Stimulated activated CD4-positive, alpha-beta T cell treated with anti-CD3 and anti-CD28 coated beads, Interleukin-12 subunit alpha, Interleukin-12 subunit beta, amount 100 ng/mL, for 48 hours (primary cell): Measurements from ENCODE around the gene UNC5C.

ENCODE experiments used
- DNase-seq, 3 donors: peaks; one replicate each; pipeline ENCODE4 v3.0.0-alpha.2; 2020; ENCODE audit warnings: low read depth in 2 of 3, low spot score in 1 of 3

The UNC5C gene

GRCh38 chr4:95522682-95523530 is 25.9 kb downstream of the UNC5C start:
- no peak for DNase-seq

GRCh38 chr4:95517576-95518345 is 31.0 kb downstream of the UNC5C start:
- no peak for DNase-seq

- DNase-seq = no peak
Measured at GRCh38 chr4:95516528-95517017, 32.2 kb downstream of the UNC5C start.

- DNase-seq = no peak
Measured at GRCh38 chr4:95515589-95515988, 33.2 kb downstream of the UNC5C start.

- no peak for DNase-seq
Measured at GRCh38 chr4:95513022-95513421, 35.8 kb downstream of the UNC5C start.

GRCh38 chr4:95511477-95511876 is 37.3 kb downstream of the UNC5C start:
- DNase-seq = no peak

- DNase-seq = no peak
Measured at GRCh38 chr4:95510877-95511276, 37.9 kb downstream of the UNC5C start.

- no peak for DNase-seq
Measured at GRCh38 chr4:95510145-95510544, 38.6 kb downstream of the UNC5C start.

- DNase-seq = no peak
Measured at GRCh38 chr4:95508421-95508820, 40.4 kb downstream of the UNC5C start.

- DNase-seq = no peak
Measured at GRCh38 chr4:95507561-95507960, 41.2 kb downstream of the UNC5C start.

GRCh38 chr4:95507147-95507546 is 41.6 kb downstream of the UNC5C start:
- no peak for DNase-seq

- DNase-seq = no peak
Measured at GRCh38 chr4:95506264-95506663, 42.5 kb downstream of the UNC5C start.

GRCh38 chr4:95505799-95506198 is 43.0 kb downstream of the UNC5C start:
- DNase-seq = no peak

- no peak for DNase-seq
Measured at GRCh38 chr4:95505151-95505550, 43.6 kb downstream of the UNC5C start.

- no peak for DNase-seq
Measured at GRCh38 chr4:95504501-95504900, 44.3 kb downstream of the UNC5C start.

GRCh38 chr4:95500361-95500760 is 48.4 kb downstream of the UNC5C start:
- no peak for DNase-seq

GRCh38 chr4:95499291-95499696 is 49.5 kb downstream of the UNC5C start:
- DNase-seq = no peak

- no peak for DNase-seq
Measured at GRCh38 chr4:95494186-95494585, 54.6 kb downstream of the UNC5C start.

- no peak for DNase-seq
Measured at GRCh38 chr4:95478679-95479078, 70.1 kb downstream of the UNC5C start.

- DNase-seq = no peak
Measured at GRCh38 chr4:95476121-95476520, 72.7 kb downstream of the UNC5C start.

- no peak for DNase-seq
Measured at GRCh38 chr4:95472534-95472933, 76.2 kb downstream of the UNC5C start.

GRCh38 chr4:95470622-95471021 is 78.2 kb downstream of the UNC5C start:
- no peak for DNase-seq
